Urinary bladder (tissue), 4 donors: ENCODE results near the gene FAM120C. TPM values are rescaled to one million over a fixed set of nuclear protein-coding genes. Genes with fewer than 3 reads are reported as not detected.
A peak's percentile ranks its signal among the peaks of the same experiment; 100 is the strongest.

Source experiments
- DNase-seq: peaks from one replicate; pipeline ENCODE4 v3.0.0-alpha.2; 2015; ENCODE audit errors: extremely low spot score
- H3K27ac ChIP-seq: one replicate; pipeline ENCODE4 v1.5.1; 2013; ENCODE audit warnings: low read depth, mild to moderate bottlenecking, moderate library complexity
- H3K36me3 ChIP-seq: one replicate; pipeline ENCODE4 v1.6.1; 2013; ENCODE audit warnings: mild to moderate bottlenecking, moderate library complexity; ENCODE audit not compliant: insufficient read depth
- H3K4me1 ChIP-seq: one replicate; pipeline ENCODE4 v1.6.1; 2013; ENCODE audit warnings: mild to moderate bottlenecking, moderate library complexity; ENCODE audit not compliant: insufficient read depth
- H3K4me3 ChIP-seq: one replicate; pipeline ENCODE4 v1.5.1; 2013; ENCODE audit warnings: low read depth, low read length
- WGBS: extraction: QIAGEN DNeasy Blood & Tissue Kit; methylation state at CpG from one replicate; pipeline ENCODE4 v1.1.7; 2013; 5-methylcytosine and 5-hydroxymethylcytosine counted together
- polyA plus RNA-seq: library from polyadenylated mRNA; stranded (reverse); fragments of 200-250 nt; gene quantifications from one replicate; pipeline ENCODE4 v1.2.3, GENCODE V29; 2013
- total RNA-seq: library from RNA; depleted of rRNA; stranded (reverse); fragments of >200 nt; gene quantifications from one replicate; pipeline ENCODE4 v1.2.3, GENCODE V29; 2014
- donor health status: healthy with polysubstance abuse.
- donor health status: healthy.

Gene FAM120C
- total RNA-seq: 9.0 TPM
- polyA plus RNA-seq: 3.9 TPM

- H3K27ac ChIP-seq: peak within 1 kb of the TSS; percentile 80
- peak within 1 kb of the TSS; percentile 97 for H3K4me3 ChIP-seq
- peaks cover 2% of the 10 kb centered on the region for H3K4me1 ChIP-seq
- 1% methylated on average over 69 of the region's 70 CpGs for WGBS
- no peaks in the 10 kb centered on the region for H3K36me3 ChIP-seq
- DNase-seq: peak; percentile 54
These were observed at the start of gene FAM120C for GRCh38 chrX:54182864-54183613. Gene FAM120C (minus strand): TSS chrX:54183254. CDS start chrX:54183198, 56 bp downstream.

- 49% methylated on average over 4 of the region's 4 CpGs for WGBS
- Histone ChIP-seq H3K27ac (no peak overlapping the region), H3K36me3 (no peaks in the 10 kb centered on the region), H3K4me1 (no peaks in the 10 kb centered on the region), H3K4me3 (no peak overlapping the region)
- no peak for DNase-seq
These were observed 47.5 kb upstream of the FAM120C start for GRCh38 chrX:54230435-54231148.

GRCh38 chrX:54223581-54223980, 40.5 kb upstream of the FAM120C start:
- H3K36me3 ChIP-seq: no peaks in the 10 kb centered on the region
- H3K27ac ChIP-seq: no peak overlapping the region
- H3K4me3 ChIP-seq: no peak overlapping the region
- no peak for DNase-seq
- H3K4me1 ChIP-seq: no peaks in the 10 kb centered on the region
- WGBS: 78% methylated on average over 2 of the region's 2 CpGs

GRCh38 chrX:54213603-54214002, 30.5 kb upstream of the FAM120C start:
- 95% methylated on average over 3 of the region's 3 CpGs for WGBS
- Histone ChIP-seq H3K4me1 (no peaks in the 10 kb centered on the region), H3K36me3 (no peaks in the 10 kb centered on the region), H3K27ac (no peak overlapping the region), H3K4me3 (no peak overlapping the region)
- DNase-seq: no peak

- Histone ChIP-seq H3K4me3 (no peak overlapping the region), H3K36me3 (no peaks in the 10 kb centered on the region), H3K27ac (no peak overlapping the region), H3K4me1 (no peaks in the 10 kb centered on the region)
- 60% methylated on average over 3 of the region's 3 CpGs for WGBS
- DNase-seq: no peak
These were observed 25.5 kb upstream of the FAM120C start for GRCh38 chrX:54208531-54208930.

GRCh38 chrX:54198262-54198661, 15.2 kb upstream of the FAM120C start:
- H3K36me3 ChIP-seq: no peaks in the 10 kb centered on the region
- no peak overlapping the region for H3K4me3 ChIP-seq
- H3K4me1 ChIP-seq: no peaks in the 10 kb centered on the region
- no peak overlapping the region for H3K27ac ChIP-seq
- DNase-seq: no peak
- 72% methylated on average over 6 of the region's 6 CpGs for WGBS

- Histone ChIP-seq H3K36me3 (no peaks in the 10 kb centered on the region), H3K4me1 (no peaks in the 10 kb centered on the region), H3K4me3 (no peak overlapping the region), H3K27ac (no peak overlapping the region)
- DNase-seq: no peak
These were observed 12.0 kb upstream of the FAM120C start for GRCh38 chrX:54194982-54195588.

GRCh38 chrX:54193085-54193821, 10.2 kb upstream of the FAM120C start:
- 69% methylated on average over 4 of the region's 4 CpGs for WGBS
- no peaks in the 10 kb centered on the region for H3K36me3 ChIP-seq

GRCh38 chrX:54184474-54184873, 1.4 kb upstream of the FAM120C start:
- Histone ChIP-seq H3K36me3 (no peaks in the 10 kb centered on the region), H3K4me1 (peaks cover 2% of the 10 kb centered on the region), H3K4me3 (no peak overlapping the region), H3K27ac (no peak overlapping the region)
- 65% methylated on average over 2 of the region's 2 CpGs for WGBS
- DNase-seq: no peak

More at GRCh38 chrX:54193085-54193821, 10.2 kb upstream of the FAM120C start:
- no peak overlapping the region for H3K4me3 ChIP-seq
- no peak overlapping the region for H3K27ac ChIP-seq
- no peaks in the 10 kb centered on the region for H3K4me1 ChIP-seq
- DNase-seq: no peak

- peak overlapping the region; percentile 97 for H3K4me3 ChIP-seq
- no peak for DNase-seq
- no peaks in the 10 kb centered on the region for H3K36me3 ChIP-seq
- H3K4me1 ChIP-seq: peaks cover 2% of the 10 kb centered on the region
- 1% methylated on average over 33 of the region's 36 CpGs for WGBS
- H3K27ac ChIP-seq: peak overlapping the region; percentile 80
These were observed 725 bp downstream of the FAM120C start for GRCh38 chrX:54182194-54182863.

- Histone ChIP-seq H3K4me3 (peak overlapping the region; percentile 97), H3K27ac (no peak overlapping the region), H3K4me1 (peaks cover 2% of the 10 kb centered on the region), H3K36me3 (no peaks in the 10 kb centered on the region)
- DNase-seq: no peak
- 38% methylated on average over 4 of the region's 4 CpGs for WGBS
These were observed 1.7 kb downstream of the FAM120C start for GRCh38 chrX:54181202-54181953.

- no peak overlapping the region for H3K4me3 ChIP-seq
- peaks cover 2% of the 10 kb centered on the region for H3K4me1 ChIP-seq
- H3K27ac ChIP-seq: no peak overlapping the region
- H3K36me3 ChIP-seq: no peaks in the 10 kb centered on the region
- 57% methylated on average over 4 of the region's 4 CpGs for WGBS
- no peak for DNase-seq
These were observed 2.7 kb downstream of the FAM120C start for GRCh38 chrX:54180403-54180802.
